Kidney glomerular epithelial cell (primary cell): ENCODE data around the gene CIC.
A peak's percentile ranks its signal among the peaks of the same experiment; 100 is the strongest.
"Not testable (repeated sequence)": the region's sequence is repeated elsewhere in the genome, so short reads cannot be mapped to it uniquely, and the experiment has no call there.

Source experiments
- DNase-seq: peaks from one replicate; lab custom pipeline; 2025; lab: John Stamatoyannopoulos, UW

CIC gene

GRCh38 chr19:42255766-42256745 lies 13.0 kb upstream of the CIC start:
- peak; percentile 45 for DNase-seq

DNA sequence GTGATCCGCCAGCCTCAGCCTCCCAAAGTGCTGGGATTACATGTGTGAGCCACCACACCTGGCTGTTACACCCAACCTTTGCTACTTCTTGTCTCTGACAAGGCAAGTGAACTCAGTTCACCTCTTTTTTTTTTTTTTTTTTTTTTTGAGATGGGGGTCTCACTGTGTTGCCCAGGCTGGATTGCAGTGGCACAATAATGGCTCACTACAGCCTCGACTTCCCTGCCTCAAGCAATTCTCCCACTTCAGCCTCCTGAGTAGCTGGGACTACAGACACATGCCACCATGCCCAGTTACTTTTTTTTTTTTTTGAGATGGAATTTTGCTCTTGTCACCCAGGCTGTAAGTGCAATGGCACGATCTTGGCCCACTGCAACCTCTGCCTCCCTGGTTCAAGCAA lies 11.2 kb upstream of the CIC start:
- DNase-seq, result not testable (repeated sequence)

DNA sequence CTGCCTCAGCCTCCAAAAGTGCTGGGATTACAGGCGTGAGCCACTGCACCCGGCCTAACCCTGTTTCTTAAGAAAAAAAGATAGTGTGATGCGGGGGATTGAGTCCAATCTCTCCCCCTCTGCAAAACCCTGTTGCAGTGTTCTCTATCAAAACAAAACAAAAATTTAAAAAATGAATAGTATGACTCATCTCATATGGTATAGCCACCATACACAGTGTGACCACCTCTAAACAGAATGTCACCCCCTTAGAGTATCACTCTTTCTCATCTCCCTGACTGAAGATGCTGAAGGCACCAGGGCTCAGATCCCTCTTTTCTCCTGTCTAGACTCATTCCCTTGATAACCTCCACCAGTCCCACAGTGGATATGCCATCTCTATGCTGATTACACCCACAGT lies 7.3 kb upstream of the CIC start:
- DNase-seq, result no peak

DNA sequence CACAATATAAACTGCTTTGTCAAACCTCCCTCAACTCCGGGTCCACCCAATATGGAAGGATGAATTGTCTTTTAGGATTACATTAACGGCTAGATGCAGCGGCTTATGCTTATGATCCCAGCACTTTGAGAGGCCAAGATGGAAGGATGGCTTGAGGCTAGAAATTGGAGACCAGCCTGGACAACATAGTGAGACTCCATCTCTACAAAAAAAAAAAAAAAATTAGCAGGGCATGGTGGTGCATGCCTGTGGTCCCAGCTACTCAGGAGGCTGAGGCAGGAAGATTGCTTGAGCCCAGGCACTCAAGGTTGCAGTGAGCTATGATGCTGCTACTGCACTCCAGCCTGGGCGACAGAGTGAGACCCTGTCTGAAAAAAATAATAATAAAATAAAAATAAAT lies 2.9 kb upstream of the CIC start:
- DNase-seq, result not testable (repeated sequence)

- not testable (repeated sequence) for DNase-seq
Measured at GRCh38 chr19:42266928-42267603, 2.0 kb upstream of the CIC start.

DNA sequence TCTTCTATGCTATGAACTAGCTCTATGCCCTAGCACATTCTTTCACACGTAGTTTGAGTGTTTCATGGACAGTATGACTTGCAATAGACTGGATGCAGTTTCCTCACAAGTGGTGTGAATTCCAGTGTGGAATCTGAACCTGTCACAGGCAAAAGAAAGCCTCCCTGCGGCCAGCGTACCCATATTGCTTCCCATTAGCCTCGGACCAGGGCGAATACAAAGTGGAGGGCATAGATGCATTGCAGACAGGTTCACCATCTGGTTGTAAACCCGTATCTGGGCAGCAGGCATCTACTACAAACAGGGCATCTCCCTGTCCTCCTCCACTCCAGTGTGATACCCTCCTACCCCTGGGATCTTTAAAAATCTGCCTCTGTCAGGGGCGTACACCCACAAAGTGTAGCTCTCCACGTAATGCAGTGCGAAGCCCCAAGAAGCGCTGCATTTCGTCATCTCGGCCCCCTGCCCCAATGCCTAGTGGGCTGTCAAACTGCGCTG lies 1.4 kb upstream of the CIC start:
- DNase-seq, result no peak

GRCh38 chr19:42268142-42268703 lies 829 bp upstream of the CIC start:
- peak; percentile 97 for DNase-seq

GRCh38 chr19:42269478-42270345 lies 660 bp downstream of the CIC start:
- DNase-seq, result no peak

GRCh38 chr19:42270346-42271044 lies 1.4 kb downstream of the CIC start:
- peak; percentile 50 for DNase-seq

- DNase-seq, result no peak
Measured at GRCh38 chr19:42271045-42271419, 2.0 kb downstream of the CIC start.

GRCh38 chr19:42271861-42272534 lies 2.9 kb downstream of the CIC start:
- DNase-seq, result no peak

DNA sequence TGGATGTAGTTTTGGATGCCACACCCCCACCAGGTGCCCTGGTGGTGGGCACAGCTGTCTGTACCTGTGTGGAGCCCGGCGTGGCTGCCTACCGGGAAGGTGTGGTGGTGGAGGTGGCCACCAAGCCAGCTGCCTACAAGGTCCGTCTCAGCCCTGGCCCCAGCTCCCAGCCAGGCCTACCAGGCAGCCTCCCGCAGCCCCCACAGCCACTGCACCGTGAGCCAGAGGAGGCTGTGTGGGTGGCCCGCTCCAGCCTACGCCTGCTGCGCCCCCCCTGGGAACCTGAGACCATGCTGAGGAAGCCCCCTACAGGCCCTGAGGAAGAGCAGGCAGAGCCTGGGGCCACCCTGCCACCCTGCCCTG lies 3.5 kb downstream of the CIC start:
- DNase-seq, result no peak

- DNase-seq, result no peak
Measured at GRCh38 chr19:42272989-42273406, 3.9 kb downstream of the CIC start.

- no peak for DNase-seq
Measured at GRCh38 chr19:42273407-42274064, 4.5 kb downstream of the CIC start.

- no peak for DNase-seq
Measured at GRCh38 chr19:42274065-42274682, 5.1 kb downstream of the CIC start.

DNA sequence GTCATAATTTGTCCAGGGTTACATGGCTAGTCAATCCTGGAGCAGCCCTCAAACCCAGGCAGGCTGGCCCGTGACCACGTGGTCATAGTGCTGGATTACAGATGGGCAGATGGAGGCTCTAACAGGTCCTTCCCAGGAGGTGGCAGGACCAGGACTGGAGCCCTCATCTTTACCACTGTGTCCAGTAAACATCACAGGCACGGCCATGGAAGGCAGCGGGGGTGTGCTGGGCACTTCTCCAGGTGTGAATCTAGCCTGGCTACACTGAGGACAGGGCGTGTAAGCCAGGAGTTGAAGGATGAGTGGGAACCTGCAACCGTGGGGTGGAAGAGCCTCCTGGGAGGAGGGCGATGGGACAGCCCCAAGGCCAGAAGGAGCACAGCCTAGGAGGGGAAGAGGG lies 6.1 kb downstream of the CIC start:
- no peak for DNase-seq

- no peak for DNase-seq
Measured at GRCh38 chr19:42275517-42275916, 6.5 kb downstream of the CIC start.

DNA sequence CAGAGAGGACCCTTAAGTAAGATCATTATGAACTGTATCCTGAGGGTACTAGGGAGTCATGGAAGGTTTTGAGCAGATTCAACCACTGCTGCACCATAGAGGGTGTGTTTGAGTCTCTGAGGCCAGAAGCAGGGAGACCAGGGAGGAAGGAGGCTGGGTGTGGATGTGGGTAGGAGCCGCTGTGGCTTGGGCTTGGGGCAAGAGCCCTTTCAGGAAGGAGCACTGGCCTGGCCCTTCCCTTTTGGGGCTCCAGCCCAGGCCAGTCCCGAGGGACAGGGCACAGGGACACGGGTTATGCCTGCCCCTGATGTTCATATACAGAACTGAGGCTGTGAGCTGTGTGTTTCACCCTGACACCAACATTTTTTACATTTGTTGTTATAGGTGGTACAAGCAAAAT lies 7.2 kb downstream of the CIC start:
- DNase-seq, result no peak

DNA sequence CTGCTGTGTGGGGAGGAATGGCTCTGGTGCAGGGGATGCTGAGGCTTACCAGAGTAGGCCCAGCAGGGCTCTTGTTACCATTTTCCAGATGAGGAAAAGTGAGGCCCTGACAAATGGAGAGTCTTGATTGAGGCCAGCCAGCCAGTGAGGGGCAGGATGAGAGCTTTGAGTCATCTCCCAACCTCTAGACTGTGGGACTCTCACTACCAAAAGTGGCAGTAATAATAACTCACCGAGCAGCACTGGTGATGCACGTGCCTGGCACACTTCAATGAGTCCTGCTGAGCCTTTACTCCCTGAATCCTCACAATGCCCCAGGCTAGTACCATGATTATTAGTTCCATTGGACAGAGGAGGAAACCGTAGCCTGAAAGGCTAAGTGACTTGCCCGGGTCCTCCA lies 7.8 kb downstream of the CIC start:
- peak; percentile 6 for DNase-seq
